Measurements from ENCODE around the gene GLO1.

- TF ChIP-seq, protein P1, sequence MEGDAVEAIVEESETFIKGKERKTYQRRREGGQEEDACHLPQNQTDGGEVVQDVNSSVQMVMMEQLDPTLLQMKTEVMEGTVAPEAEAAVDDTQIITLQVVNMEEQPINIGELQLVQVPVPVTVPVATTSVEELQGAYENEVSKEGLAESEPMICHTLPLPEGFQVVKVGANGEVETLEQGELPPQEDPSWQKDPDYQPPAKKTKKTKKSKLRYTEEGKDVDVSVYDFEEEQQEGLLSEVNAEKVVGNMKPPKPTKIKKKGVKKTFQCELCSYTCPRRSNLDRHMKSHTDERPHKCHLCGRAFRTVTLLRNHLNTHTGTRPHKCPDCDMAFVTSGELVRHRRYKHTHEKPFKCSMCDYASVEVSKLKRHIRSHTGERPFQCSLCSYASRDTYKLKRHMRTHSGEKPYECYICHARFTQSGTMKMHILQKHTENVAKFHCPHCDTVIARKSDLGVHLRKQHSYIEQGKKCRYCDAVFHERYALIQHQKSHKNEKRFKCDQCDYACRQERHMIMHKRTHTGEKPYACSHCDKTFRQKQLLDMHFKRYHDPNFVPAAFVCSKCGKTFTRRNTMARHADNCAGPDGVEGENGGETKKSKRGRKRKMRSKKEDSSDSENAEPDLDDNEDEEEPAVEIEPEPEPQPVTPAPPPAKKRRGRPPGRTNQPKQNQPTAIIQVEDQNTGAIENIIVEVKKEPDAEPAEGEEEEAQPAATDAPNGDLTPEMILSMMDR (IDR thresholded peaks at IDR 0.05), result no peak
- no peak for TF ChIP-seq POLR2A (IDR thresholded peaks at IDR 0.05)
Measured at GRCh38 chr6:38676974-38677544, 25.9 kb downstream of the GLO1 start.
